K562 (cell line): ENCODE measurements around the gene CALHM3. TPM values are rescaled to one million over a fixed set of nuclear protein-coding genes. Genes with fewer than 3 reads are reported as not detected.

Experiments used
- BACH1 ChIP-seq: fragments of 200-800 bp; sonication (Bioruptor generic); IDR thresholded peaks from 2 replicates; pipeline ENCODE4 v1.6.1; 2016; ENCODE audit warnings: missing genetic modification characterization, missing compliant biosample characterization
- CREBBP ChIP-seq: IDR thresholded peaks from one replicate; pipeline ENCODE4 v1.6.1; 2012; ENCODE audit warnings: low read depth, mild to moderate bottlenecking, control low read depth, inconsistent platforms, low read length
- CXXC5 ChIP-seq: fragments of 250-450 bp; sonication (Bioruptor Pico); IDR thresholded peaks from 2 replicates; pipeline ENCODE4 v1.8.0; 2022; ENCODE audit warnings: inconsistent platforms, mild to moderate bottlenecking, moderate library complexity
- GATAD2A ChIP-seq: fragments of 450-650 bp; IDR thresholded peaks from 2 replicates; pipeline ENCODE4 v1.6.1; 2017
- HDAC6 ChIP-seq: IDR thresholded peaks from 2 replicates; pipeline ENCODE4 v1.6.1; 2012; ENCODE audit warnings: low read depth, mild to moderate bottlenecking, control low read depth, inconsistent platforms, low read length, moderate library complexity
- KDM1A ChIP-seq, 2 experiments: fragments of 450-650 bp; IDR thresholded peaks; 2 replicates each; pipeline ENCODE4 v1.6.1; 2016; ENCODE audit warnings: mild to moderate bottlenecking in 2 of 2
- NELFE ChIP-seq: IDR thresholded peaks from 2 replicates; pipeline ENCODE4 v1.6.1; 2011; ENCODE audit warnings: mild to moderate bottlenecking; ENCODE audit not compliant: insufficient read depth, insufficient read length
- SMARCA5 ChIP-seq: fragments of 450-650 bp; IDR thresholded peaks from 2 replicates; pipeline ENCODE4 v1.6.1; 2016
- TRIM28 ChIP-seq: fragments of 450-650 bp; IDR thresholded peaks from 2 replicates; pipeline ENCODE4 v1.6.1; 2017
- ZNF41 ChIP-seq: fragments of 250-450 bp; sonication (Bioruptor Pico); conservative IDR thresholded peaks from 2 replicates; pipeline ENCODE4 v1.4.0; 2020; ENCODE audit warnings: mild to moderate bottlenecking
- ZNF444 ChIP-seq: fragments of 250-450 bp; sonication (Bioruptor Pico); IDR thresholded peaks from 2 replicates; pipeline ENCODE4 v1.4.0; 2020; ENCODE audit warnings: mild to moderate bottlenecking, moderate library complexity
- ZNF644 ChIP-seq: fragments of 200-800 bp; sonication (Bioruptor generic); IDR thresholded peaks from 2 replicates; pipeline ENCODE4 v1.6.1; 2016; ENCODE audit warnings: low read depth, missing genetic modification characterization, missing compliant biosample characterization
- polyA plus RNA-seq, 8 experiments: library from polyadenylated mRNA; depleted of rRNA in 4 of 8; stranded (reverse) in 5 of 8; unstranded in 3 of 8; fragments of >200 nt; fragmentation: Nextera tagmentation in 2 of 8; fragmentation: Illumina TruSeq in 1 of 8; extraction: Ambion mirVana in 2 of 8; extraction: Trizol in 1 of 8; gene quantifications; 2 replicates each; pipeline versions ENCODE4 v1.2.1 to v1.2.3, GENCODE V29; 2011 to 2014; ENCODE audit warnings: inconsistent platforms in 1 of 8, missing spikeins in 1 of 8
- total RNA-seq, 7 experiments: library from RNA; depleted of rRNA in 6 of 7; stranded (reverse); fragments of >200 nt in 6 of 7; fragmentation: Illumina TruSeq in 2 of 7; extraction: Trizol in 2 of 7; gene quantifications; 2 replicates each; pipeline versions ENCODE4 v1.2.1 to v1.2.3, GENCODE V29; 2011 to 2021; ENCODE audit warnings: low replicate concordance in 1 of 7
- TF ChIP-seq, protein P1 (sequence below): fragments of 250-450 bp; sonication (Bioruptor Pico); IDR thresholded peaks from 2 replicates; pipeline ENCODE4 v1.4.0; 2020; ENCODE audit warnings: mild to moderate bottlenecking, moderate library complexity, borderline replicate concordance
- TF ChIP-seq, protein P2 (sequence below): fragments of 250-450 bp; sonication (Bioruptor Pico); IDR thresholded peaks from 2 replicates; pipeline ENCODE4 v1.5.0; 2020; ENCODE audit warnings: mild to moderate bottlenecking
- TF ChIP-seq, protein P3 (sequence below): sonication (generic); formaldehyde crosslinking; IDR thresholded peaks from 2 replicates; pipeline ENCODE4 v1.8.0; 2022; ENCODE audit warnings: missing genetic modification reagents, mild to moderate bottlenecking, moderate library complexity, borderline replicate concordance
- TF ChIP-seq, protein P4 (sequence below): IDR thresholded peaks from 2 replicates; pipeline ENCODE4 v1.6.1; 2011; ENCODE audit not compliant: insufficient read length; ENCODE audit errors: extremely low read depth
- TF ChIP-seq, protein P5 (sequence below), 2 experiments: IDR thresholded peaks in 1 of 2; conservative IDR thresholded peaks in 1 of 2; 2 replicates each; pipeline ENCODE4 v1.6.1; 2016; ENCODE audit warnings: low read depth in 2 of 2, mild to moderate bottlenecking in 1 of 2, missing compliant biosample characterization in 1 of 2, missing genetic modification characterization in 1 of 2, moderate library complexity in 1 of 2
- TF ChIP-seq, protein P6 (sequence below): fragments of 450-650 bp; IDR thresholded peaks from 2 replicates; pipeline ENCODE4 v1.7.0; 2016; ENCODE audit warnings: borderline replicate concordance

The CALHM3 gene
- total and polyA plus RNA-seq, 9 of the 15 experiments (the other 6 are each of a cell fraction or from before 2014, with no cell fraction given) = not detected

DNA sequence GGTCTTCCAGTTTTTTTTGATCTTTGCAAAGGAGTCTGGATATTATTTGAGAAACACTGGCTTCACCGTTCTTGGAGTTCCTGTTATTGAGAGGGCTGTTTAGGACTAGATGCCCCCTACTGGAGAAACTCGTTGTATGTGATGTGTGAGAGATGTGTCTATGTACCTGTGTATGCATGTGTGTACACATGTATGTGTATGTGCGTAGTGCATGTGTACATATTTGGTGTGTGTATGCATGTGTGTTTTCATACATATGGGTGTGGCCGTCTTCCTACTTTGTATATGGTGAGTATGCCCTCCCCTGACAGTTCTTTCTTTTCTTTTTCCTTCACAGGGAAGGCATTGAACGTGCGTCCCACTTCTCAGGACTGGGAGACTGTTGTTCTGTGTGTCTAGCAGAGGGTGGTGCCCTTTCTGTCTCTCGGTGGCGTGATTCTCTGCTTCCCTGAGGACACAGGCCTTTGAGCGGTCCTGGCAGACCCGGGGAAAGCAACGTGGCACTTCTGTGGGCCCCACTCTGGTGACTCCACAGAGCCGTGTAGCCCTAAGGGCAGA lies 3.0 kb upstream of the CALHM3 start (continued):
- TF ChIP-seq ZNF41 (CRISPR knock-in tag) (no peak), KDM1A (IDR thresholded peaks at IDR 0.05) (peak in 1 of 2 experiments; percentile 89; a peak in 2 of 4 replicates), ZNF644 (no peak), NELFE (no peak), CXXC5 (CRISPR knock-in tag) (no peak), BACH1 (tag) (no peak), SMARCA5 (peak; percentile 43; the same call in 1 of the 2 replicates), CREBBP (no peak), HDAC6 (no peak), TRIM28 (no peak), ZNF444 (CRISPR knock-in tag) (no peak), GATAD2A (no peak)
- TF ChIP-seq, protein P1, sequence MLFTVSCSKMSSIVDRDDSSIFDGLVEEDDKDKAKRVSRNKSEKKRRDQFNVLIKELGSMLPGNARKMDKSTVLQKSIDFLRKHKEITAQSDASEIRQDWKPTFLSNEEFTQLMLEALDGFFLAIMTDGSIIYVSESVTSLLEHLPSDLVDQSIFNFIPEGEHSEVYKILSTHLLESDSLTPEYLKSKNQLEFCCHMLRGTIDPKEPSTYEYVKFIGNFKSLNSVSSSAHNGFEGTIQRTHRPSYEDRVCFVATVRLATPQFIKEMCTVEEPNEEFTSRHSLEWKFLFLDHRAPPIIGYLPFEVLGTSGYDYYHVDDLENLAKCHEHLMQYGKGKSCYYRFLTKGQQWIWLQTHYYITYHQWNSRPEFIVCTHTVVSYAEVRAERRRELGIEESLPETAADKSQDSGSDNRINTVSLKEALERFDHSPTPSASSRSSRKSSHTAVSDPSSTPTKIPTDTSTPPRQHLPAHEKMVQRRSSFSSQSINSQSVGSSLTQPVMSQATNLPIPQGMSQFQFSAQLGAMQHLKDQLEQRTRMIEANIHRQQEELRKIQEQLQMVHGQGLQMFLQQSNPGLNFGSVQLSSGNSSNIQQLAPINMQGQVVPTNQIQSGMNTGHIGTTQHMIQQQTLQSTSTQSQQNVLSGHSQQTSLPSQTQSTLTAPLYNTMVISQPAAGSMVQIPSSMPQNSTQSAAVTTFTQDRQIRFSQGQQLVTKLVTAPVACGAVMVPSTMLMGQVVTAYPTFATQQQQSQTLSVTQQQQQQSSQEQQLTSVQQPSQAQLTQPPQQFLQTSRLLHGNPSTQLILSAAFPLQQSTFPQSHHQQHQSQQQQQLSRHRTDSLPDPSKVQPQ (CRISPR knock-in tag) = no peak
- TF ChIP-seq, protein P2, sequence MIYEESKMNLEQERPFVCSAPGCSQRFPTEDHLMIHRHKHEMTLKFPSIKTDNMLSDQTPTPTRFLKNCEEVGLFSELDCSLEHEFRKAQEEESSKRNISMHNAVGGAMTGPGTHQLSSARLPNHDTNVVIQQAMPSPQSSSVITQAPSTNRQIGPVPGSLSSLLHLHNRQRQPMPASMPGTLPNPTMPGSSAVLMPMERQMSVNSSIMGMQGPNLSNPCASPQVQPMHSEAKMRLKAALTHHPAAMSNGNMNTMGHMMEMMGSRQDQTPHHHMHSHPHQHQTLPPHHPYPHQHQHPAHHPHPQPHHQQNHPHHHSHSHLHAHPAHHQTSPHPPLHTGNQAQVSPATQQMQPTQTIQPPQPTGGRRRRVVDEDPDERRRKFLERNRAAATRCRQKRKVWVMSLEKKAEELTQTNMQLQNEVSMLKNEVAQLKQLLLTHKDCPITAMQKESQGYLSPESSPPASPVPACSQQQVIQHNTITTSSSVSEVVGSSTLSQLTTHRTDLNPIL (CRISPR knock-in tag) = no peak
- TF ChIP-seq, protein P3, sequence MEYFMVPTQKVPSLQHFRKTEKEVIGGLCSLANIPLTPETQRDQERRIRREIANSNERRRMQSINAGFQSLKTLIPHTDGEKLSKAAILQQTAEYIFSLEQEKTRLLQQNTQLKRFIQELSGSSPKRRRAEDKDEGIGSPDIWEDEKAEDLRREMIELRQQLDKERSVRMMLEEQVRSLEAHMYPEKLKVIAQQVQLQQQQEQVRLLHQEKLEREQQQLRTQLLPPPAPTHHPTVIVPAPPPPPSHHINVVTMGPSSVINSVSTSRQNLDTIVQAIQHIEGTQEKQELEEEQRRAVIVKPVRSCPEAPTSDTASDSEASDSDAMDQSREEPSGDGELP = no peak
- TF ChIP-seq, protein P4, sequence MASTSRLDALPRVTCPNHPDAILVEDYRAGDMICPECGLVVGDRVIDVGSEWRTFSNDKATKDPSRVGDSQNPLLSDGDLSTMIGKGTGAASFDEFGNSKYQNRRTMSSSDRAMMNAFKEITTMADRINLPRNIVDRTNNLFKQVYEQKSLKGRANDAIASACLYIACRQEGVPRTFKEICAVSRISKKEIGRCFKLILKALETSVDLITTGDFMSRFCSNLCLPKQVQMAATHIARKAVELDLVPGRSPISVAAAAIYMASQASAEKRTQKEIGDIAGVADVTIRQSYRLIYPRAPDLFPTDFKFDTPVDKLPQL = no peak
- TF ChIP-seq, protein P5, sequence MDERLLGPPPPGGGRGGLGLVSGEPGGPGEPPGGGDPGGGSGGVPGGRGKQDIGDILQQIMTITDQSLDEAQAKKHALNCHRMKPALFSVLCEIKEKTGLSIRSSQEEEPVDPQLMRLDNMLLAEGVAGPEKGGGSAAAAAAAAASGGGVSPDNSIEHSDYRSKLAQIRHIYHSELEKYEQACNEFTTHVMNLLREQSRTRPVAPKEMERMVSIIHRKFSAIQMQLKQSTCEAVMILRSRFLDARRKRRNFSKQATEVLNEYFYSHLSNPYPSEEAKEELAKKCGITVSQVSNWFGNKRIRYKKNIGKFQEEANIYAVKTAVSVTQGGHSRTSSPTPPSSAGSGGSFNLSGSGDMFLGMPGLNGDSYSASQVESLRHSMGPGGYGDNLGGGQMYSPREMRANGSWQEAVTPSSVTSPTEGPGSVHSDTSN (CRISPR knock-in tag; IDR thresholded peaks at IDR 0.05; ENCODE audit: low read depth) = no peak
- TF ChIP-seq, protein P5 (tag; conservative IDR thresholded peaks at IDR 0.05; ENCODE audit: low read depth) = no peak
- TF ChIP-seq, protein P6, sequence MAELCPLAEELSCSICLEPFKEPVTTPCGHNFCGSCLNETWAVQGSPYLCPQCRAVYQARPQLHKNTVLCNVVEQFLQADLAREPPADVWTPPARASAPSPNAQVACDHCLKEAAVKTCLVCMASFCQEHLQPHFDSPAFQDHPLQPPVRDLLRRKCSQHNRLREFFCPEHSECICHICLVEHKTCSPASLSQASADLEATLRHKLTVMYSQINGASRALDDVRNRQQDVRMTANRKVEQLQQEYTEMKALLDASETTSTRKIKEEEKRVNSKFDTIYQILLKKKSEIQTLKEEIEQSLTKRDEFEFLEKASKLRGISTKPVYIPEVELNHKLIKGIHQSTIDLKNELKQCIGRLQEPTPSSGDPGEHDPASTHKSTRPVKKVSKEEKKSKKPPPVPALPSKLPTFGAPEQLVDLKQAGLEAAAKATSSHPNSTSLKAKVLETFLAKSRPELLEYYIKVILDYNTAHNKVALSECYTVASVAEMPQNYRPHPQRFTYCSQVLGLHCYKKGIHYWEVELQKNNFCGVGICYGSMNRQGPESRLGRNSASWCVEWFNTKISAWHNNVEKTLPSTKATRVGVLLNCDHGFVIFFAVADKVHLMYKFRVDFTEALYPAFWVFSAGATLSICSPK = no peak
